Measurements from ENCODE around the gene CDH8.

DNA sequence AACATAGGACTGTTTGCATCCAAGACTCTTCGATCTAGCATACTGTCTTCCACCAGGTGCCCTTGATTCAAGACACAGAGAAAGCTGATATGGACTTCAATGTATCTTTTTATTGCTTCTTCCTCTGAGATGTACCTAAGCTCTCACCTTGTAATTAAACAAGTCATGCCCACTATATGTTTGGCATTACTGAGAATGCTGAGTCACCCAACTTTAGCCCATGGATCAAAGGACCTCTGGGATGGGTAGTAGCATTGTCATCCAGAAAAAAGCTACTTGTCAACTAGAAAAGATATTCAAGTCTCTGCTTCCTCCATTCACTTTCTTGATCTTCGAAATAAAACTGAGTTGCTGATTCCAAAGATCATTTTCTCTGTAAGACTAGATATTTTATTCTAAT, 37.8 kb downstream of the CDH8 start:
- TF ChIP-seq, protein P1, sequence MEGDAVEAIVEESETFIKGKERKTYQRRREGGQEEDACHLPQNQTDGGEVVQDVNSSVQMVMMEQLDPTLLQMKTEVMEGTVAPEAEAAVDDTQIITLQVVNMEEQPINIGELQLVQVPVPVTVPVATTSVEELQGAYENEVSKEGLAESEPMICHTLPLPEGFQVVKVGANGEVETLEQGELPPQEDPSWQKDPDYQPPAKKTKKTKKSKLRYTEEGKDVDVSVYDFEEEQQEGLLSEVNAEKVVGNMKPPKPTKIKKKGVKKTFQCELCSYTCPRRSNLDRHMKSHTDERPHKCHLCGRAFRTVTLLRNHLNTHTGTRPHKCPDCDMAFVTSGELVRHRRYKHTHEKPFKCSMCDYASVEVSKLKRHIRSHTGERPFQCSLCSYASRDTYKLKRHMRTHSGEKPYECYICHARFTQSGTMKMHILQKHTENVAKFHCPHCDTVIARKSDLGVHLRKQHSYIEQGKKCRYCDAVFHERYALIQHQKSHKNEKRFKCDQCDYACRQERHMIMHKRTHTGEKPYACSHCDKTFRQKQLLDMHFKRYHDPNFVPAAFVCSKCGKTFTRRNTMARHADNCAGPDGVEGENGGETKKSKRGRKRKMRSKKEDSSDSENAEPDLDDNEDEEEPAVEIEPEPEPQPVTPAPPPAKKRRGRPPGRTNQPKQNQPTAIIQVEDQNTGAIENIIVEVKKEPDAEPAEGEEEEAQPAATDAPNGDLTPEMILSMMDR (IDR thresholded peaks at IDR 0.05) = no peak
- no peak for TF ChIP-seq EZH2 (IDR thresholded peaks at IDR 0.05)

Data from neural progenitor cell (in vitro differentiated cells).